ENCODE measurements around the gene REEP6. TPM values are rescaled to one million over a fixed set of nuclear protein-coding genes. Genes with fewer than 3 reads are reported as not detected.

Gene REEP6
- total RNA-seq, 4 donors from 2014 or later = 1.1 to 2.3 (median 1.5) TPM

GRCh38 chr19:1486720-1487575 is 4.0 kb upstream of the REEP6 start:
- no peak for DNase-seq
- Histone ChIP-seq H3K27me3 (no peaks in the 10 kb centered on the region), H3K4me3 (no peak overlapping the region), H3K4me1 (peaks cover 5 to 9% of the 10 kb centered on the region in 2 donors), H3K27ac (no peak overlapping the region), H3K9me3 (no peaks in the 10 kb centered on the region), H3K36me3 (no peaks in the 10 kb centered on the region)
- no peak for ATAC-seq
- intact Hi-C loops (cut with DNase I; ENCODE audit: low total_unique reads) = no loop called here
- no peak for TF ChIP-seq POLR2A (IDR thresholded peaks at IDR 0.05)
- no peak for TF ChIP-seq CTCF (IDR thresholded peaks at IDR 0.05 in 4 of 5, conservative IDR thresholded peaks at IDR 0.05 in 1 of 5)
- in situ Hi-C loops (cut with MboI; ENCODE audit: low sequenced_read_pairs in 4 of 4) = no loop called here

DNA sequence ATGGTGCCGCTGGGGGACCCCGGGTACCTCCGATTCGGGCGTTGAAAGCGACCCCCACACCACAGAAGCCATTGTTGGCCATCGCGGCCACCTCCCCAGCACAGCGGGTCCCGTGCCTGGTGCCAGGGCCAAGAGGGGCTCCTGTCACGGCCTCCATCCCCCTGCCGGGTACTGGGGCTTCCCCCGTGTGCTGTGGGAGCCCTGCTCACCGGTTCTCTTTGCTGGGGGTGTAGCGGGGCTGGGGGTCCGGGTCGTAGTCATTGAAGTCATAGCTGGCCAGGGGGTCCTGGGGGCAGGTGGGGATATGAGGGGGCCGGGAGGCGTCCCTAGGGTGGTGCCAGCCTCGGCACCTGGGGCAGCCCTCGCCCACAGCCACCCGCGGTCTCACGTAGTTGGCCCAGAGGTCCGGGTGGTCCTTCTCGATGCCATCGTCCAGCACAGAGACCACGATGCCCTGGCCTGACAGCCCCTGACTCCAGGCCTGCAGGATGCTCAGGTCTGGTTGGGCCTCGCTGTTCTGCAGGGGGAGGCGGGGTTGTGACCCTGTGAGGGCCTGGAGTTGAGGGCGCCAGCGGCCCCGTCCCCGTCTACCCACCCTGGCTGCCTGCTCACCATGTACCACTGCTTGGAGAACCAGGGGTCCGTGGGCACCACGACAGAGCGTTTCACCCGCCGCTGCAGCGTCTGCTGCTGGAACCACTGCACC is 3.3 kb upstream of the REEP6 start:
- no peaks in the 10 kb centered on the region for H3K9me3 ChIP-seq
- H3K36me3 ChIP-seq = no peaks in the 10 kb centered on the region
- no peak for ATAC-seq
- H3K4me3 ChIP-seq = no peak overlapping the region
- intact Hi-C loops (cut with DNase I; ENCODE audit: low total_unique reads) (no loop called here), in situ Hi-C loops (cut with MboI; ENCODE audit: low sequenced_read_pairs in 4 of 4) (no loop called here)
- DNase-seq = no peak
- TF ChIP-seq CTCF (IDR thresholded peaks at IDR 0.05 in 4 of 5, conservative IDR thresholded peaks at IDR 0.05 in 1 of 5) = no peak
- TF ChIP-seq POLR2A (IDR thresholded peaks at IDR 0.05) = no peak
- peaks cover 5 to 9% of the 10 kb centered on the region in 2 donors for H3K4me1 ChIP-seq
- H3K27ac ChIP-seq = no peak overlapping the region
- no peaks in the 10 kb centered on the region for H3K27me3 ChIP-seq

GRCh38 chr19:1488282-1488601 is 2.7 kb upstream of the REEP6 start:
- H3K4me3 ChIP-seq = no peak overlapping the region
- DNase-seq (no peak), ATAC-seq (no peak)
- H3K27ac ChIP-seq = no peak overlapping the region
- no peak for TF ChIP-seq POLR2A (IDR thresholded peaks at IDR 0.05)
- H3K27me3 ChIP-seq = no peaks in the 10 kb centered on the region
- intact Hi-C loops (cut with DNase I; ENCODE audit: low total_unique reads) (no loop called here), in situ Hi-C loops (cut with MboI; ENCODE audit: low sequenced_read_pairs in 4 of 4) (no loop called here)
- H3K9me3 ChIP-seq = no peaks in the 10 kb centered on the region
- no peaks in the 10 kb centered on the region for H3K36me3 ChIP-seq
- H3K4me1 ChIP-seq = peaks cover 5 to 9% of the 10 kb centered on the region in 2 donors

DNA sequence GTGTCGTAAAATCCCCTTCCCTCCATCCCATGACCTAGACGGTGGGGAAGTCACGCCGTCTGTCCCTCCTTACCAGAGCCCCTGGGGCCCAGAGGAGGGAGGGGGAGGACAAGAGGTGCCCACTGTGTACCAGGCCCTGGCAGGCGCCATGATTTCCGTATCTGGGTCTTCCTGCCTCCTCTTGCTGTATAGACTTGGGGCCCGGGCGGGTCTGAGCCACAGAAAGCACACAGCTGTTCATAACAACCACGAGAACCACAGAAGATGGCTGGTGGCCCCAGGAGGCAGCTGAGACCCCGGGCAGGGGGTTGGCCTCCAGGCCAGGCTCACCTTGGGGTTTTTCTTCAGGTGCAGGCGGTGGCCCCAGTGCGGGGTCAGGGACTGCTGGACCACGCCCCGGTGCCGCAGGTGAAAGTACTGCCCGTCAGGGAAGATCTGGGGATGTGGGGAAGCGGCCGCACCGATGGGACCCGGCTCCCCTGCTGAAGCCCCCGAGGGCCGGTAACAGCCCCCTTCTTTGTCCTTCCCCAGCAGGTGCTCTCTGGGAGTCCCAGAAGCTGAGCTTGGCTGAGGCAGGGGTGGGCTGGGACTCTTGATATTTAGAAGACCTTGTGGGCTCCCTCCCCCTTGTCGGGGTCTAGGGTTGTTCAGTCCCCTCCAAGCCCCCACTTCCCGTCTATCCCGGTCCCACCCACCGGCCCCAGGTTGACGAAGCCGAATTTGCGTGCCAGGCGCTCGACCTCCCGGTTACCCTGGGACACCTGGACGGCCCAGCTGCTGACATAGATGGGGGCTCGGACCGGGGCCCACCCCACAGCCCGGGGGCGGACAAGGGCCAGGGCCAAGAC is 1.3 kb upstream of the REEP6 start:
- Histone ChIP-seq H3K4me3 (peak overlapping the region; percentile 54 to 73 (median 58)), H3K27me3 (no peaks in the 10 kb centered on the region), H3K4me1 (peaks cover 5 to 9% of the 10 kb centered on the region in 2 donors), H3K9me3 (no peaks in the 10 kb centered on the region), H3K36me3 (no peaks in the 10 kb centered on the region), H3K27ac (peak overlapping the region; percentile 70 to 86 (median 76))
- ATAC-seq (no peak), DNase-seq (no peak)
- in situ Hi-C loops (cut with MboI; ENCODE audit: low sequenced_read_pairs in 4 of 4) (no loop called here), intact Hi-C loops (cut with DNase I; ENCODE audit: low total_unique reads) (loop anchor here (1.0 to 2.0 kb wide), 3 partner anchors 10 to 103 kb away; partner anchors contain the start of genes C19orf25 and MBD3)
- TF ChIP-seq POLR2A (IDR thresholded peaks at IDR 0.05) = no peak
- no peak for TF ChIP-seq CTCF (IDR thresholded peaks at IDR 0.05 in 4 of 5, conservative IDR thresholded peaks at IDR 0.05 in 1 of 5)
